NCI-H146 (cell line): ENCODE results near the gene ZNF562.
A peak's percentile ranks its signal among the peaks of the same experiment; 100 is the strongest.
"Not testable (repeated sequence)": the region's sequence is repeated elsewhere in the genome, so short reads cannot be mapped to it uniquely, and the experiment has no call there.

Experiments
- DNase-seq: peaks from one replicate; lab custom pipeline; 2025; lab: John Stamatoyannopoulos, UW

Gene ZNF562

GRCh38 chr19:9674663-9675357 is at the start of gene ZNF562:
Gene ZNF562, minus strand, starts transcription at chr19:9675100. Its CDS starts 14,356 bp downstream, at chr19:9660744.
- peak; percentile 85 for DNase-seq

- DNase-seq = no peak
Observed at GRCh38 chr19:9724157-9724556, 49.3 kb upstream of the ZNF562 start.

GRCh38 chr19:9721861-9722260 is 47.0 kb upstream of the ZNF562 start:
- DNase-seq = no peak

- no peak for DNase-seq
Observed at GRCh38 chr19:9720541-9720940, 45.6 kb upstream of the ZNF562 start.

GRCh38 chr19:9711815-9712214 is 36.9 kb upstream of the ZNF562 start:
- DNase-seq = no peak

GRCh38 chr19:9709305-9709704 is 34.4 kb upstream of the ZNF562 start:
- no peak for DNase-seq

GRCh38 chr19:9705836-9706235 is 30.9 kb upstream of the ZNF562 start:
- DNase-seq = no peak

GRCh38 chr19:9702186-9702585 is 27.3 kb upstream of the ZNF562 start:
- DNase-seq = no peak

GRCh38 chr19:9700229-9700981 is 25.5 kb upstream of the ZNF562 start:
- DNase-seq = no peak

- not testable (repeated sequence) for DNase-seq
Observed at GRCh38 chr19:9690301-9690700, 15.4 kb upstream of the ZNF562 start.

GRCh38 chr19:9679996-9680395 is 5.1 kb upstream of the ZNF562 start:
- not testable (repeated sequence) for DNase-seq

GRCh38 chr19:9675358-9675901 is 530 bp upstream of the ZNF562 start:
- peak; percentile 84 for DNase-seq

- no peak for DNase-seq
Observed at GRCh38 chr19:9673912-9674662, 813 bp downstream of the ZNF562 start.

GRCh38 chr19:9672893-9673292 is 2.0 kb downstream of the ZNF562 start:
- DNase-seq = no peak

- no peak for DNase-seq
Observed at GRCh38 chr19:9671655-9672054, 3.2 kb downstream of the ZNF562 start.

GRCh38 chr19:9668544-9668943 is 6.4 kb downstream of the ZNF562 start:
- no peak for DNase-seq

- DNase-seq = no peak
Observed at GRCh38 chr19:9667898-9668297, 7.0 kb downstream of the ZNF562 start.

- DNase-seq = no peak
Observed at GRCh38 chr19:9658769-9659168, 16.1 kb downstream of the ZNF562 start.

GRCh38 chr19:9653066-9653555 is 21.8 kb downstream of the ZNF562 start:
- not testable (repeated sequence) for DNase-seq

GRCh38 chr19:9651464-9651863 is 23.4 kb downstream of the ZNF562 start:
- not testable (repeated sequence) for DNase-seq

- DNase-seq = no peak
Observed at GRCh38 chr19:9650345-9650744, 24.6 kb downstream of the ZNF562 start.

GRCh38 chr19:9645472-9645871 is 29.4 kb downstream of the ZNF562 start:
- DNase-seq = no peak
